Skeletal muscle tissue (tissue), 4 donors: Measurements from ENCODE around the gene SLC9A5. TPM values are rescaled to one million over a fixed set of nuclear protein-coding genes. Genes with fewer than 3 reads are reported as not detected.

Source experiments
- H3K27ac ChIP-seq: one replicate; pipeline ENCODE4 v1.7.0; 2013; ENCODE audit warnings: mild to moderate bottlenecking, low read depth, low read length, inconsistent platforms
- H3K27me3 ChIP-seq, 3 donors: one replicate each; pipeline ENCODE4 v1.7.0; 2013; ENCODE audit warnings: low read length in 3 of 3; ENCODE audit not compliant: control insufficient read depth in 3 of 3, insufficient read depth in 3 of 3
- H3K36me3 ChIP-seq, 3 donors: one replicate each; pipeline ENCODE4 v1.7.0; 2013; ENCODE audit warnings: low read length in 3 of 3; ENCODE audit not compliant: control insufficient read depth in 3 of 3, insufficient read depth in 3 of 3
- H3K4me1 ChIP-seq, 3 donors: one replicate each; pipeline ENCODE4 v1.7.0; 2013; ENCODE audit warnings: low read length in 3 of 3, mild to moderate bottlenecking in 3 of 3; ENCODE audit not compliant: control insufficient read depth in 3 of 3, insufficient read depth in 3 of 3
- H3K4me3 ChIP-seq, 3 donors: one replicate each; pipeline ENCODE4 v1.7.0; 2013; ENCODE audit warnings: low read length in 3 of 3
- H3K9ac ChIP-seq, 3 donors: one replicate each; pipeline ENCODE4 v1.7.0; 2013; ENCODE audit warnings: low read length in 3 of 3, mild to moderate bottlenecking in 3 of 3, moderate library complexity in 2 of 3, low read depth in 1 of 3
- H3K9me3 ChIP-seq, 3 donors: one replicate each; pipeline ENCODE4 v1.7.0; 2013; ENCODE audit warnings: low read length in 3 of 3; ENCODE audit not compliant: control insufficient read depth in 3 of 3
- total RNA-seq: library from RNA; depleted of rRNA; stranded (reverse); fragments of >200 nt; gene quantifications from one replicate; pipeline ENCODE4 v1.2.3, GENCODE V29; 2014
- donor health status: Osteomylitis.

The SLC9A5 gene
- total RNA-seq, 1 donor from 2014 or later = not detected

DNA sequence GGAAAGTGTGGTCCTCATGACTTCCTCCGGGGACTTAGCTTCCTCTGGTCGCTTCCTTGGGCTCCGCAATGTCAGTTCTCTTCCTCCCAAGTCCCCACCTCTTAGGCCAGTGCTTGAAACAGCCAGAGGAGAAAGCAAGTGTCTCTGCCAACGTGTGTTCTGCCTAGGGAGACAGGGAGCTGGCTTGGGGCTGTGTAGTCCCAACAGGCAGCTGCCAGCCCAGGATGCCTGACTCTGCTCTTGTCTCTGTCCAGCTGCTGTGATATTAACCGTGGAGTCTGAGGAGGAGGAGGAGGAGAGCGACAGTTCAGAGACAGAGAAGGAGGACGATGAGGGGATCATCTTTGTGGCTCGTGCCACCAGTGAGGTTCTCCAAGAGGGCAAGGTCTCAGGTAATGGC is 17.1 kb downstream of the SLC9A5 start:
- Histone ChIP-seq H3K4me1 (peaks cover 4 to 8% (median 8%) of the 10 kb centered on the region in 3 donors), H3K4me3 (no peak overlapping the region), H3K9ac (no peak overlapping the region), H3K9me3 (no peaks in the 10 kb centered on the region), H3K36me3 (no peaks in the 10 kb centered on the region), H3K27me3 (no peaks in the 10 kb centered on the region), H3K27ac (no peak overlapping the region)

DNA sequence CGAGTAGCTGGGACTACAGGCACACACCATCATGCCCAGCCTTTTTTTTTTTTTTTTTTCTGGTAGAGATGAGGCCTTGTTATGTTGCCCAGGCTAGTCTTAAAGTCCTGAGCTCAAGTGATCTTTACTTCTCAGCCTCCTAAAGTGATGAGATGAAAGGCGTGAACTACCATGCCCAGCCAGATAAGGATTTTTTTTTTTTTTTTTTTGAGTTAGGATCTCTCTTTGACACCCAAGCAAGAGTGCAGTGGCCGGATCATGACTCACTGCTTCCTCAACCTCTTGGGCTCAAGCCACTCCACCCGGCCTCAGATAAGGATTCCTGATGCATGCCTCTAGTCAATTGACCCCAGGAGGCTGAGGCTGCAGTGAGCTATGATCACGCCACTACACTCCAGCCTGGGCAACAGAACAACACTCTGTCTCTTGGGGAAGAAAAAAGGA is 19.4 kb downstream of the SLC9A5 start:
- Histone ChIP-seq H3K4me3 (no peak overlapping the region), H3K36me3 (peaks cover 0 to 2% (median 0%) of the 10 kb centered on the region in 3 donors), H3K27ac (no peak overlapping the region)

DNA sequence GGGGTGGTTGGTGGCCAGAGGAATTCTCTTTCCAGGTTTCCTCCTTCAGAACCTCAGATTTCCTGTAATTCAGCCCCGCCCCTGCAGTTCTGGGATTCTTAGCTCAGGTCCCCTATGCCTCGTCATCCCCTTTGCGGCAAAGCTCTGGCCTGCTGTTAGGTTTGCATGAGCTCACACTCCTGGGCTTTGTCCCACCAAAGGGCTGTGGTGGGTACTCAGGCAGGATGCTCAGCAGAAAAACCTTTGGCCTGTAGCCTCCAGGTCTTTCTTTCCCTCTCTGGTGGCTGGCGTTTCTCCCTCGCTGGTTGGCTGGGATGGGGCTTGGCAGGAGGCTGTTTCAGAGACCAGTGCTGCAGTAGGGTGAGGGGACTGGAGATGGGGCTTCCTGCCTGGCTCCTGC is 21.0 kb downstream of the SLC9A5 start:
- Histone ChIP-seq H3K36me3 (peaks cover 0 to 2% (median 0%) of the 10 kb centered on the region in 3 donors), H3K9ac (no peak overlapping the region), H3K9me3 (no peaks in the 10 kb centered on the region)

More for the DNA sequence above, 19.4 kb downstream of the SLC9A5 start:
- no peak overlapping the region for H3K9ac ChIP-seq
- H3K4me1 ChIP-seq = peaks cover 0 to 3% (median 2%) of the 10 kb centered on the region in 3 donors
- no peaks in the 10 kb centered on the region for H3K9me3 ChIP-seq
- no peaks in the 10 kb centered on the region for H3K27me3 ChIP-seq

DNA sequence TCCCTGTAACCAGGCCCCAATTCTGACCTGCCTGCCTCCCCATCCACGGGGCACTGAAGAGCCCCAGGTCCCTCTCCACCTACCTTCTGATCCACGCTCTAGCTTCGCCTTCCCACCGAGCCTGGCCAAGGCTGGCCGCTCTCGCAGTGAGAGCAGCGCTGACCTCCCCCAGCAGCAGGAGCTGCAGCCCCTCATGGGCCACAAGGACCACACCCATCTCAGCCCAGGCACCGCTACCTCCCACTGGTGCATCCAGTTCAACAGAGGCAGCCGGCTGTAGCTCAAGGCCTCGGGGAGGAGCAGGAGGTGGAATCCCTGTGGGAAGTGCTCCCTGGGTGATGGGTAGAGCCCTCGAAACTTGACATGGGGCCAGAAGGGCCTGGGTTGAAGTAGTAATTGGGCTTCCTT is 22.2 kb downstream of the SLC9A5 start:
- Histone ChIP-seq H3K27ac (no peak overlapping the region), H3K27me3 (no peaks in the 10 kb centered on the region), H3K4me1 (peaks cover 0 to 3% (median 2%) of the 10 kb centered on the region in 3 donors), H3K9me3 (no peaks in the 10 kb centered on the region), H3K9ac (no peak overlapping the region), H3K36me3 (peaks cover 0 to 2% (median 0%) of the 10 kb centered on the region in 3 donors), H3K4me3 (no peak overlapping the region)

More for the DNA sequence above, 21.0 kb downstream of the SLC9A5 start:
- no peaks in the 10 kb centered on the region for H3K27me3 ChIP-seq
- H3K4me1 ChIP-seq = peaks cover 0 to 3% (median 2%) of the 10 kb centered on the region in 3 donors
- H3K27ac ChIP-seq = no peak overlapping the region
- no peak overlapping the region for H3K4me3 ChIP-seq

DNA sequence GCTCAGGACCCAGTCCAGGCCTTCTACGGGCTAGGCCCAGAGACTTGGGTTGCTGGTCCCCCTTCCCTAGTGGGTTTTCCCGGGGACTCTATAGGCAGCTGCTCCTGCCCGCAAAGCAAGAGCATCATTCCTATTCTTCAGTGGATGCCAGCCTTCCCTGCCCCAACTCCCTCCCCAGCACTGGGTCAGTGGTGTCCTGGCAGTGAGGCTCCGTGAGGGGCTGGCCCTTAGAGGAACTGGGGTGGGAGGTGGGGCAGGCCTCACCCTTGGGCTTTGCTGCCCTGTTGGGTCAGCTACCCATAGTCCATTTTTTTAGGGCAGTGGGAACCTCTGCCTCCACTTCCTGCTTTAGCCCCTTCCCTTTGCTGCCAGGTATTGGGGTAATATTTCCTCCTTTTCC is 22.7 kb downstream of the SLC9A5 start:
- Histone ChIP-seq H3K36me3 (peaks cover 0 to 2% (median 0%) of the 10 kb centered on the region in 3 donors), H3K4me3 (no peak overlapping the region), H3K9ac (no peak overlapping the region), H3K27ac (no peak overlapping the region), H3K27me3 (no peaks in the 10 kb centered on the region), H3K9me3 (no peaks in the 10 kb centered on the region), H3K4me1 (peaks cover 0 to 3% (median 2%) of the 10 kb centered on the region in 3 donors)

DNA sequence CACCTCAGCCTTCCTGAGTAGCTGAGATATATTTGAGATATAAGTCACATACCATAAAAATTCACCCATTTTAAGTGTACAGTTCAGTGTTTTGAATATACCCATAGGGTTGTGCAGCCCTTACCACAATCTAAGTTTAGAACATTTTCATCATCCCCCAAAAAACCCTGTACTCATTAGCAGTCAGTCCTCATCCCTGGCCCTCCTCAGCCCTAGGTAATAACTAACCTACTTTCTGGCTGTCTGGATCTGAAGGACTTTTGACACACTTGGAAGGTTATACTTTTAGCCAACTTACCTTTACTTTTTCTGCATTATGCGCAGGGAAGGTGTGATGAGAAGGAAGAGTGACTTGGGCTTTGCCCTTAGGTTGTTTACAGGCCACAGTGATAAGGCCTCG is 26.5 kb downstream of the SLC9A5 start:
- no peaks in the 10 kb centered on the region for H3K27me3 ChIP-seq
- H3K27ac ChIP-seq = no peak overlapping the region
- H3K36me3 ChIP-seq = peaks cover 0 to 2% (median 0%) of the 10 kb centered on the region in 3 donors

DNA sequence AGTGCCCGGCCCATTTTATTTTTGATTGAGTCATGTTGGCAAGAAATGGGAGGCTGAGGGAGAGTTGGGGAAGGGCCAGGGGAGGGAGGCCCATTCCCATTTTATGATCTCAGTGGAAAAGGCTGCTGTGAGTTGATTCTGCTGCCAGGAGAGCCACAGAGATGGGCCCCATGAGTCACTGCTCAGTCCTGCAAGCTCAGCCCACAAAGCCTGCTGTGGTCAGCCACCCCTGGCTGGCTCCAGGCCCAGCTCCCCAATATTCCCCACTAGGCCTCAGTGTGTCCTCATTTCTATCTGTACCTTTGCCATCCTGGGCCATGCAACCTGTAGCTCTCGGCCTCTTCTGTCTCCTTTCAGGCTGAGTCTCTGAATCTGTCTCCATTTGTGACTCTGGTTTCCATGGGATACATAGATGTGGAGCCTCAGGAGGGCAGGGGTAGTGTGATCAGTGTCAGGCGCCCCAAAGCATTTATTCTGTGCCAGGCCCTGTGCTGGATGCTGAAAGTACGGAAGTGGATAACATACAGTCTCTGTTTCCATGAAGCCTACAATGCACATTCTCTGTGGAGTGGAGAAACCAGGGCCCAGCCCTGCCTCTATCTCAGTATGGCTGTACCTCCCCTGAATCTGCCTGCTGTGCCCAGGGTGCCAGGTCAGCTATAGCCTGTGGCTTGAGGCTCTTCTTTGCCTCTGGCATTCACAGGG is 28.7 kb downstream of the SLC9A5 start:
- Histone ChIP-seq H3K4me3 (no peak overlapping the region), H3K27ac (peak overlapping the region; percentile 52), H3K4me1 (peaks cover 0 to 16% (median 14%) of the 10 kb centered on the region in 3 donors), H3K9ac (no peak overlapping the region), H3K36me3 (no peaks in the 10 kb centered on the region), H3K9me3 (no peaks in the 10 kb centered on the region), H3K27me3 (no peaks in the 10 kb centered on the region)

More for the DNA sequence above, 26.5 kb downstream of the SLC9A5 start:
- H3K9me3 ChIP-seq = no peaks in the 10 kb centered on the region
- H3K9ac ChIP-seq = no peak overlapping the region
- peaks cover 0 to 16% (median 14%) of the 10 kb centered on the region in 3 donors for H3K4me1 ChIP-seq
- no peak overlapping the region for H3K4me3 ChIP-seq

DNA sequence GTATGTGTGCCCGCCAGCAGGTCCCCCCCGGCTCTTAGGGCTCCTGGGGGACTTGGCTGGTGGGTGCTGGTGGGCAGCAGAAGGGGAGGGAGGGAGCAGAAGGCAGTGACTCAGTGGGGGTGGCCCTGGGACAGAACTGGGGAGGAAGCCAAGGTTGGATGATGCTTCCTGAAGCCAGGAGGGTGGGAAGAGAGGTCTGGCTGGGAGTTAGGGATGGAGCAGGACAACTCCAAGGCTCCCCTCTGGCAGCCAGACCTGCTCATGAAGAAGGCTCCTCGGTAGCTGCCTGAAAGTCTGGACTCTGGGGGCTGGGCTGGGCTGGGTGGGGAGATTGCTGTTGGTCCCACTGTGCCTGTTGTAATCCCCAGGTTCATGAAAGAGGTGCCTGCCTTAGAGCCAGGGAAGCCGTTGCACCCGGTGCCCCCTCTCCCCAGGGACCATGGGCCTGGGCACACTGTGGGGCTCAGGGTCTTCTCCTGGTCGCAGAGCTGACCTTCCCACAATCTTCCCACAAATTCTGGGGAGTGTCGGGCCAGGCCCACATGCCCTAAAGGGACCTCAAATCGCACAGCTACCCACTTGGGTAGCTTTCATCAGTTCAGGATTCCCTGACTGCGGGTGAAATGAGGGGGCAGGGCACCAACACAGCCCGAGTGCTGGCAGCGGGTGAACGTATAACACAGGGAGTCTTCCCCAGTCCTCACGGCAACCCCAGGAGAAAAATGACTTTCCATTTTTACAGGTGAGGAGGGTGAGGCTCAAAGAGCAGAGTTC is 29.4 kb downstream of the SLC9A5 start:
- Histone ChIP-seq H3K9me3 (no peaks in the 10 kb centered on the region), H3K9ac (peak overlapping the region; percentile 27 to 54 (median 38)), H3K27ac (peak overlapping the region; percentile 52), H3K4me3 (peak overlapping the region; percentile 52 to 61 (median 58)), H3K27me3 (no peaks in the 10 kb centered on the region), H3K36me3 (no peaks in the 10 kb centered on the region), H3K4me1 (peaks cover 0 to 16% (median 14%) of the 10 kb centered on the region in 3 donors)

DNA sequence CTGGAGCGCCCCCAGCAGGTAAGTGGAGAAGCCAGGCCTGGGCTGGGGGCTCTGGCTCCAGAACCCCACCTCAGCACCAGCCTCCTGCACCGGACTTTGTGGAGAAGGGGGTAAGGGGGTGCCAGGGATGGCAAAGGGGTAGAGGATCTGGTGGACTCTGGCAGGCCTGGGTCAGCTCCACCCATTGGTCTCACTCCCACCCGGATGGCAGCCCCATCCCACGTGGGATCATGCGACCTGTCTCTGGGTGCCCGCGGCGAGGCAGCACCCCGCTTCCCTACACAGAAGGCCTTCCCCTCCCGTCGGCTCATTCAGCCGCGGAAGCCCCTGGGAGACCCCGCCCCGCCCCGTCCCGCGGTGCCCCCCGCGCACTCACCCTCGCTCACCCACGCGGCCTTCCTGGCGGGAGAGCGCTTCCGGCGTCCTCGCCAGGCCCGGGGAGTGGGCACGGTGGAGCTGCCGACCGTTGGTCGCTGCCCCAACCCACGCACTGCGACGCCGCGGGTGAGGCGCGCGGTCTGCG is 30.1 kb downstream of the SLC9A5 start:
- peak overlapping the region; percentile 52 for H3K27ac ChIP-seq
- H3K36me3 ChIP-seq = no peaks in the 10 kb centered on the region
- H3K9me3 ChIP-seq = no peaks in the 10 kb centered on the region
- peak overlapping the region; percentile 52 to 61 (median 58) for H3K4me3 ChIP-seq
- H3K4me1 ChIP-seq = peaks cover 0 to 16% (median 14%) of the 10 kb centered on the region in 3 donors
- peak overlapping the region; percentile 27 to 54 (median 38) for H3K9ac ChIP-seq
- H3K27me3 ChIP-seq = no peaks in the 10 kb centered on the region
